GM18520 (cell line): ENCODE results near the gene LPIN3.

Source experiments
- ATAC-seq: cut with Tn5 transposase; IDR thresholded peaks from one replicate; pipeline ENCODE4 v1.9.1; 2021; ENCODE audit not compliant: unreplicated experiment

The LPIN3 gene

GRCh38 chr20:41390889-41391288 lies 50.3 kb downstream of the LPIN3 start:
- no peak for ATAC-seq

- no peak for ATAC-seq
Observed at GRCh38 chr20:41391587-41392001, 51.0 kb downstream of the LPIN3 start.

GRCh38 chr20:41392295-41392694 lies 51.7 kb downstream of the LPIN3 start:
- no peak for ATAC-seq

GRCh38 chr20:41392871-41393704 lies 52.5 kb downstream of the LPIN3 start:
- ATAC-seq, result no peak

- no peak for ATAC-seq
Observed at GRCh38 chr20:41393705-41394066, 53.1 kb downstream of the LPIN3 start.

GRCh38 chr20:41394081-41394480 lies 53.5 kb downstream of the LPIN3 start:
- no peak for ATAC-seq

- ATAC-seq, result no peak
Observed at GRCh38 chr20:41394931-41395666, 54.5 kb downstream of the LPIN3 start.

GRCh38 chr20:41395667-41396664 lies 55.3 kb downstream of the LPIN3 start:
- ATAC-seq, result no peak

GRCh38 chr20:41398408-41398807 lies 57.8 kb downstream of the LPIN3 start:
- ATAC-seq, result no peak

GRCh38 chr20:41403604-41404003 lies 63.0 kb downstream of the LPIN3 start:
- no peak for ATAC-seq

GRCh38 chr20:41405436-41405835 lies 64.8 kb downstream of the LPIN3 start:
- no peak for ATAC-seq

GRCh38 chr20:41406353-41406752 lies 65.7 kb downstream of the LPIN3 start:
- no peak for ATAC-seq

- ATAC-seq, result no peak
Observed at GRCh38 chr20:41406896-41407444, 66.3 kb downstream of the LPIN3 start.

- no peak for ATAC-seq
Observed at GRCh38 chr20:41407607-41408006, 67.0 kb downstream of the LPIN3 start.

GRCh38 chr20:41408156-41408794 lies 67.7 kb downstream of the LPIN3 start:
- peak; percentile 74 for ATAC-seq

- ATAC-seq, result no peak
Observed at GRCh38 chr20:41408986-41409385, 68.4 kb downstream of the LPIN3 start.
